Measurements from ENCODE around the gene PCDH17.

Gene PCDH17

DNA sequence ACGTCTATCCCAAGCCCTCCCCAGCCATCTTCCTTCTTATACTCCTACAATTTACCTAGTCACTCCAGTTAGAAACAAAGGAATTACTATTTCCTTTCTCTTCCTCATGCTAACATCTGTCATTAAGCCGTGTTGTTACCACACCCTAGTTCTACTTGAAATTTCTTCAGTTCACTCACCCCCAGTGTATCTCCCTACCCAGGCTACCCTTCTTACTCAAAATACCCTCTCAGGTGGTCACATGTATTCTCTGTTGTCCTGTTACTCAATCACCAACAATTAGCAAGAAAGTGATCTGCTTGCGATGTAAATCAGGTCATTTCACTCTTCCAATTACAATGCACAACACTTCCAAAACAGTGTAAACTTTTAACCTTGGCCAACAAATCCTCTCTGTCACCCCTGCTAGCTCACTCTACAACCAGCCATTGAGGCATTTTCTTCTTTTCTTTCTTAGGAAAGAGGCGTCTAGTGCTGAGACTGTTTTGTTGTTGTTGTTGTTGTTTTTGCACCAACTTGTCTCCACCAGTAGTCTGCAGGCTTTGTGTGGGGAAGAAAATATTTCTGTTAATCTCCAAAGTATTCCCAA lies 50.7 kb downstream of the PCDH17 start:
- TF ChIP-seq TAF1 (IDR thresholded peaks at IDR 0.05; ENCODE audit: borderline replicate concordance, insufficient read depth, low read length) (no peak), SIN3A (IDR thresholded peaks at IDR 0.05; ENCODE audit: borderline replicate concordance, insufficient read depth, low read length) (no peak), POLR2AphosphoS5 (IDR thresholded peaks at IDR 0.05; ENCODE audit: low read depth, low read length) (no peak), REST (IDR thresholded peaks at IDR 0.05; ENCODE audit: insufficient read depth in 1 of 2, low read depth in 2 of 2, low read length in 2 of 2) (no peak), FOXP2 (optimal IDR thresholded peaks at IDR 0.05; ENCODE audit: borderline replicate concordance, extremely low read depth, extremely low read length, insufficient read depth) (no peak)

DNA sequence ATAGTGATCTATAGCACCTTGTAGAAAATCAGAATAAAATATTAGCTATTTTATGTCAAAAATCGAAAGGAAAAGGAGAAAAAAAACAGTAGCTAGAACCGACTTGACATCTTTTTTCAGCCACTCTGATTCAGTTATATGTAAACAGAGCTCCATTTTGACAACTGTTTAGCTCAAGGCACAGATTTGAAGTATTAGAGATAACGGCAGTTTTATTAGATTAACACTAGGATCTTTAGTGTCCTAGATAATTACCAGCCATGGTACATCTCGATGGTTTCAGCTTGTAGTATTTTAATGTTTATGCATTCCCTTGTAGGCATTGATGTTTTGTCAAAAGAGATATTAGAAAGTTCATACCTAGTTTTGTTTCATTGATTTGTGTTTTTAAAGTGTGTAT lies 67.3 kb downstream of the PCDH17 start:
- TF ChIP-seq POLR2AphosphoS5 (IDR thresholded peaks at IDR 0.05; ENCODE audit: low read depth, low read length) (no peak), SIN3A (IDR thresholded peaks at IDR 0.05; ENCODE audit: borderline replicate concordance, insufficient read depth, low read length) (no peak), TAF1 (IDR thresholded peaks at IDR 0.05; ENCODE audit: borderline replicate concordance, insufficient read depth, low read length) (no peak), FOXP2 (optimal IDR thresholded peaks at IDR 0.05; ENCODE audit: borderline replicate concordance, extremely low read depth, extremely low read length, insufficient read depth) (no peak), REST (IDR thresholded peaks at IDR 0.05; ENCODE audit: insufficient read depth in 1 of 2, low read depth in 2 of 2, low read length in 2 of 2) (no peak)

- no peak for TF ChIP-seq TAF1 (IDR thresholded peaks at IDR 0.05; ENCODE audit: borderline replicate concordance, insufficient read depth, low read length)
- no peak for TF ChIP-seq FOXP2 (optimal IDR thresholded peaks at IDR 0.05; ENCODE audit: borderline replicate concordance, extremely low read depth, extremely low read length, insufficient read depth)
- no peak for TF ChIP-seq REST (IDR thresholded peaks at IDR 0.05; ENCODE audit: insufficient read depth in 1 of 2, low read depth in 2 of 2, low read length in 2 of 2)
- no peak for TF ChIP-seq SIN3A (IDR thresholded peaks at IDR 0.05; ENCODE audit: borderline replicate concordance, insufficient read depth, low read length)
- TF ChIP-seq POLR2AphosphoS5 (IDR thresholded peaks at IDR 0.05; ENCODE audit: low read depth, low read length), result no peak
These were observed 72.5 kb downstream of the PCDH17 start for GRCh38 chr13:57704031-57704430.

DNA sequence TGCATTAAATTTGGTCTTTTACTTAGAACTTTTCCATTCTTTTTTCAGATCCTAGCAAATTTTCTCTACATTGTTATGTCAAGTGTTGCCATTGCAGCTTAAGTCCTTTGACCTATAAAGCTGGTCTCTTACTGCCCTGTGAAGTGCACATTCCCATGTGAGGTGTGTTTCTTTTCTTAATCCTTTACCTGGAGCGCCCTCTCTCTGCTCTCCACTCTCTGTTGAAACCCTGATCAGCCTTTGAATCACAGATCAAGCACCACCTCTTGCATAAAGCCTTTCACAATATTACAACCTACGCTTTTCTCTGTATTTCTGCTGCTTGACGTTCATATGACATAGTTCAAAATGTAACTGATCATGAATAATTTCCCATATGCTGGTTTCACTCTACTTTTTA lies 84.8 kb downstream of the PCDH17 start:
- TF ChIP-seq TAF1 (IDR thresholded peaks at IDR 0.05; ENCODE audit: borderline replicate concordance, insufficient read depth, low read length) (no peak), SIN3A (IDR thresholded peaks at IDR 0.05; ENCODE audit: borderline replicate concordance, insufficient read depth, low read length) (no peak), FOXP2 (optimal IDR thresholded peaks at IDR 0.05; ENCODE audit: borderline replicate concordance, extremely low read depth, extremely low read length, insufficient read depth) (no peak), POLR2AphosphoS5 (IDR thresholded peaks at IDR 0.05; ENCODE audit: low read depth, low read length) (no peak), REST (IDR thresholded peaks at IDR 0.05; ENCODE audit: insufficient read depth in 1 of 2, low read depth in 2 of 2, low read length in 2 of 2) (no peak)

Data from PFSK-1 (cell line).